ENCODE results near the gene MMP24.

MMP24 gene

GRCh38 chr20:35207950-35208611 lies 18.4 kb upstream of the MMP24 start:
- no peak overlapping the region for H3K9ac ChIP-seq (ENCODE audit: insufficient read length)
- TF ChIP-seq FOXP2 (optimal IDR thresholded peaks at IDR 0.05; ENCODE audit: control extremely low read depth, extremely low read length, insufficient read depth) (no peak), EZH2 (IDR thresholded peaks at IDR 0.05) (no peak), POLR2AphosphoS5 (IDR thresholded peaks at IDR 0.05; ENCODE audit: borderline replicate concordance, low read depth, low read length) (no peak)
- H3K9me3 ChIP-seq (ENCODE audit: low read depth, low read length), result no peaks in the 10 kb centered on the region; the same call in 1 of the 2 replicates
- no peak overlapping the region for H3K27ac ChIP-seq
- DNase-seq (ENCODE audit: low read depth, low spot score), result peak; percentile 58
- no peak overlapping the region for H3K4me3 ChIP-seq
- H3K36me3 ChIP-seq (ENCODE audit: insufficient read depth, low read length), result no peaks in the 10 kb centered on the region

GRCh38 chr20:35215066-35215956 lies 11.2 kb upstream of the MMP24 start:
- DNase-seq (ENCODE audit: low read depth, low spot score), result no peak
- H3K9me3 ChIP-seq (ENCODE audit: low read depth, low read length), result no peaks in the 10 kb centered on the region
- no peaks in the 10 kb centered on the region for H3K36me3 ChIP-seq (ENCODE audit: insufficient read depth, low read length)
- no peak overlapping the region for H3K27ac ChIP-seq
- H3K4me3 ChIP-seq, result no peak overlapping the region
- TF ChIP-seq POLR2AphosphoS5 (IDR thresholded peaks at IDR 0.05; ENCODE audit: borderline replicate concordance, low read depth, low read length) (no peak), EZH2 (IDR thresholded peaks at IDR 0.05) (no peak), FOXP2 (optimal IDR thresholded peaks at IDR 0.05; ENCODE audit: control extremely low read depth, extremely low read length, insufficient read depth) (no peak)
- no peak overlapping the region for H3K9ac ChIP-seq (ENCODE audit: insufficient read length)

GRCh38 chr20:35216541-35216940 lies 9.9 kb upstream of the MMP24 start:
- Histone ChIP-seq H3K4me3 (no peak overlapping the region), H3K27ac (no peak overlapping the region), H3K9ac (ENCODE audit: insufficient read length) (no peak overlapping the region), H3K9me3 (ENCODE audit: low read depth, low read length) (no peaks in the 10 kb centered on the region), H3K36me3 (ENCODE audit: insufficient read depth, low read length) (no peaks in the 10 kb centered on the region)
- TF ChIP-seq POLR2AphosphoS5 (IDR thresholded peaks at IDR 0.05; ENCODE audit: borderline replicate concordance, low read depth, low read length), result no peak
- no peak for TF ChIP-seq EZH2 (IDR thresholded peaks at IDR 0.05)
- no peak for TF ChIP-seq FOXP2 (optimal IDR thresholded peaks at IDR 0.05; ENCODE audit: control extremely low read depth, extremely low read length, insufficient read depth)
- DNase-seq (ENCODE audit: low read depth, low spot score), result no peak

- Histone ChIP-seq H3K27ac (no peak overlapping the region), H3K4me3 (no peak overlapping the region), H3K9me3 (ENCODE audit: low read depth, low read length) (no peaks in the 10 kb centered on the region), H3K9ac (ENCODE audit: insufficient read length) (no peak overlapping the region), H3K36me3 (ENCODE audit: insufficient read depth, low read length) (no peaks in the 10 kb centered on the region)
- DNase-seq (ENCODE audit: low read depth, low spot score), result no peak
- TF ChIP-seq EZH2 (IDR thresholded peaks at IDR 0.05) (no peak), FOXP2 (optimal IDR thresholded peaks at IDR 0.05; ENCODE audit: control extremely low read depth, extremely low read length, insufficient read depth) (no peak), POLR2AphosphoS5 (IDR thresholded peaks at IDR 0.05; ENCODE audit: borderline replicate concordance, low read depth, low read length) (no peak)
These were observed 2.5 kb upstream of the MMP24 start for GRCh38 chr20:35223941-35224340.

GRCh38 chr20:35224536-35224935 lies 2.0 kb upstream of the MMP24 start:
- DNase-seq (ENCODE audit: low read depth, low spot score), result no peak
- no peak overlapping the region for H3K27ac ChIP-seq
- no peaks in the 10 kb centered on the region for H3K36me3 ChIP-seq (ENCODE audit: insufficient read depth, low read length)
- no peaks in the 10 kb centered on the region for H3K9me3 ChIP-seq (ENCODE audit: low read depth, low read length)
- no peak overlapping the region for H3K4me3 ChIP-seq
- no peak overlapping the region for H3K9ac ChIP-seq (ENCODE audit: insufficient read length)
- TF ChIP-seq FOXP2 (optimal IDR thresholded peaks at IDR 0.05; ENCODE audit: control extremely low read depth, extremely low read length, insufficient read depth), result no peak

GRCh38 chr20:35225319-35226125 lies 968 bp upstream of the MMP24 start:
- DNase-seq (ENCODE audit: low read depth, low spot score), result no peak
- Histone ChIP-seq H3K9me3 (ENCODE audit: low read depth, low read length) (no peaks in the 10 kb centered on the region), H3K36me3 (ENCODE audit: insufficient read depth, low read length) (no peaks in the 10 kb centered on the region), H3K9ac (ENCODE audit: insufficient read length) (no peak overlapping the region), H3K27ac (no peak overlapping the region), H3K4me3 (no peak overlapping the region)
- TF ChIP-seq EZH2 (IDR thresholded peaks at IDR 0.05) (peak; percentile 39), FOXP2 (optimal IDR thresholded peaks at IDR 0.05; ENCODE audit: control extremely low read depth, extremely low read length, insufficient read depth) (no peak)

GRCh38 chr20:35226884-35227681 lies 593 bp downstream of the MMP24 start:
- Histone ChIP-seq H3K9me3 (ENCODE audit: low read depth, low read length) (no peaks in the 10 kb centered on the region), H3K4me3 (no peak overlapping the region), H3K9ac (ENCODE audit: insufficient read length) (no peak overlapping the region), H3K27ac (no peak overlapping the region), H3K36me3 (ENCODE audit: insufficient read depth, low read length) (no peaks in the 10 kb centered on the region)
- TF ChIP-seq FOXP2 (optimal IDR thresholded peaks at IDR 0.05; ENCODE audit: control extremely low read depth, extremely low read length, insufficient read depth), result no peak
- no peak for TF ChIP-seq EZH2 (IDR thresholded peaks at IDR 0.05)
- no peak for TF ChIP-seq POLR2AphosphoS5 (IDR thresholded peaks at IDR 0.05; ENCODE audit: borderline replicate concordance, low read depth, low read length)
- no peak for DNase-seq (ENCODE audit: low read depth, low spot score)
